ENCODE measurements around the gene UNC13D. TPM values are rescaled to one million over a fixed set of nuclear protein-coding genes. Genes with fewer than 3 reads are reported as not detected.

The UNC13D gene
- total RNA-seq, 1 experiment from 2014 or later = 20.2 TPM

- H3K79me2 ChIP-seq (ENCODE audit: insufficient read depth, low read length) = no peaks in the 10 kb centered on the region
- no peaks in the 10 kb centered on the region for H3K9me2 ChIP-seq (ENCODE audit: insufficient read depth)
- H3K4me1 ChIP-seq (ENCODE audit: control insufficient read depth in 1 of 2, insufficient read depth in 2 of 2, low read length in 2 of 2) = peaks cover 6 to 9% of the 10 kb centered on the region in 2 experiments; a peak in 2 of 4 replicates
- ATAC-seq (peak; percentile 84), DNase-seq (ENCODE audit: low read depth, low spot score) (no peak)
- H3K27me3 ChIP-seq (ENCODE audit: insufficient read depth, low read length) = no peaks in the 10 kb centered on the region
- peak; percentile 57 for TF ChIP-seq RAD21 (IDR thresholded peaks at IDR 0.05; ENCODE audit: low read depth)
- TF ChIP-seq ZFX (IDR thresholded peaks at IDR 0.05) = no peak
- TF ChIP-seq JUND (IDR thresholded peaks at IDR 0.05) = no peak
- TF ChIP-seq CEBPB (IDR thresholded peaks at IDR 0.05; ENCODE audit: low read depth) = no peak
- peak; percentile 70 to 91 (median 87) for TF ChIP-seq CTCF (IDR thresholded peaks at IDR 0.05 in 2 of 3, conservative IDR thresholded peaks at IDR 0.05 in 1 of 3; ENCODE audit: borderline replicate concordance in 1 of 3, insufficient read depth in 1 of 3, low read depth in 2 of 3, low read length in 2 of 3)
- TF ChIP-seq ZNF274 (IDR thresholded peaks at IDR 0.05; ENCODE audit: low read depth, low read length) = no peak
- TF ChIP-seq SP1 (IDR thresholded peaks at IDR 0.05; ENCODE audit: low read depth) = no peak
- TF ChIP-seq ZBTB33 (IDR thresholded peaks at IDR 0.05; ENCODE audit: extremely low read depth, insufficient replicate concordance, low read length) = no peak
- TF ChIP-seq YY1 (IDR thresholded peaks at IDR 0.05; ENCODE audit: extremely low read depth, insufficient replicate concordance, low read depth, low read length) = no peak
- no peak for TF ChIP-seq EGR1 (IDR thresholded peaks at IDR 0.05; ENCODE audit: low read depth)
- TF ChIP-seq FOSL1 (IDR thresholded peaks at IDR 0.05; ENCODE audit: low read depth) = no peak
- no peak for TF ChIP-seq MAX (IDR thresholded peaks at IDR 0.05)
- no peak for TF ChIP-seq POLR2AphosphoS5 (IDR thresholded peaks at IDR 0.05; ENCODE audit: low read depth, low read length)
- no peaks in the 10 kb centered on the region for H3K9me3 ChIP-seq (ENCODE audit: control insufficient read depth in 1 of 2, insufficient read depth in 1 of 2, low read depth in 1 of 2, low read length in 2 of 2)
- intact Hi-C loops (cut with micrococcal nuclease) = no loop called here
- BruUV-seq (replicated peaks) = no TSS peak
- H4K20me1 ChIP-seq (ENCODE audit: insufficient read depth) = no peaks in the 10 kb centered on the region
- H3K4me2 ChIP-seq (ENCODE audit: low read length) = no peak overlapping the region
- ChIA-PET CTCF (interaction anchor here (0.7 to 1.9 kb wide), 13 partner anchors 9 to 112 kb away, joined by 3 to 15 read pairs (median 6); partner anchors contain the start of genes GALK1 and WBP2), RAD21 (ENCODE audit: low non-redundant PET in 1 of 2, low total read pairs in 2 of 2, uncharacterized antibody in 2 of 2, unreplicated experiment in 2 of 2) (interaction anchor here in 1 of 2 experiments (0.5 to 0.9 kb wide), 2 partner anchors 42 to 62 kb away, joined by 3 to 4 read pairs; partner anchors contain the start of gene GALK1), POLR2A (interaction anchor here (0.8 to 4.2 kb wide), 3 partner anchors 48 to 53 kb away, joined by 3 to 32 read pairs (median 3); a partner anchor contains a TSS)
- peaks cover 4 to 18% of the 10 kb centered on the region in 2 experiments; a peak in 3 of 4 replicates for H3K36me3 ChIP-seq (ENCODE audit: control insufficient read depth in 1 of 2, insufficient read depth in 2 of 2, low read length in 2 of 2)
- H2AFZ ChIP-seq (ENCODE audit: low read depth, low read length, poor library complexity, severe bottlenecking) = no peak overlapping the region
- H3K9ac ChIP-seq (ENCODE audit: low read length) = no peak overlapping the region
- no peak overlapping the region for H3K4me3 ChIP-seq (replicated peaks in 1 of 2; ENCODE audit: low read depth in 1 of 2, low read length in 2 of 2)
- H3K27ac ChIP-seq (ENCODE audit: low read depth, low read length) = peak overlapping the region; percentile 27; the same call in 1 of the 2 replicates
Measured at GRCh38 chr17:75827308-75828075, 16.7 kb downstream of the UNC13D start.
